HUES6 (cell line): ENCODE data around the gene ETFB.

Experiments
- H3K27ac ChIP-seq: 2 replicates; pipeline ENCODE4 v1.7.0; 2013; ENCODE audit warnings: low read depth, mild to moderate bottlenecking, low read length, inconsistent platforms
- H3K27me3 ChIP-seq: 2 replicates; pipeline ENCODE4 v1.6.1; 2013; ENCODE audit warnings: low read length; ENCODE audit not compliant: control insufficient read depth, insufficient read depth
- H3K36me3 ChIP-seq: 2 replicates; pipeline ENCODE4 v1.6.1; 2013; ENCODE audit warnings: low read length; ENCODE audit not compliant: control insufficient read depth, insufficient read depth
- H3K4me1 ChIP-seq: 2 replicates; pipeline ENCODE4 v1.6.1; 2013; ENCODE audit warnings: low read length; ENCODE audit not compliant: control insufficient read depth, insufficient read depth
- H3K4me3 ChIP-seq: 2 replicates; pipeline ENCODE4 v1.5.1; 2013; ENCODE audit warnings: low read depth, low read length
- H3K9ac ChIP-seq: one replicate; pipeline ENCODE4 v1.6.1; 2013; ENCODE audit warnings: mild to moderate bottlenecking, low read length
- H3K9me3 ChIP-seq: 2 replicates; pipeline ENCODE4 v1.6.1; 2013; ENCODE audit warnings: low read depth, low read length; ENCODE audit not compliant: control insufficient read depth, insufficient read depth

The ETFB gene

GRCh38 chr19:51323481-51324166, 42.6 kb downstream of the ETFB start:
- peaks cover 17% of the 10 kb centered on the region for H3K4me1 ChIP-seq
- H3K9ac ChIP-seq: no peak overlapping the region
- H3K4me3 ChIP-seq: no peak overlapping the region
- no peaks in the 10 kb centered on the region for H3K9me3 ChIP-seq
- peaks cover 5% of the 10 kb centered on the region; the same call in 1 of the 2 replicates for H3K36me3 ChIP-seq
- H3K27ac ChIP-seq: no peak overlapping the region
- H3K27me3 ChIP-seq: peaks cover 12% of the 10 kb centered on the region

GRCh38 chr19:51321799-51322198, 44.4 kb downstream of the ETFB start:
- no peak overlapping the region for H3K9ac ChIP-seq
- H3K27ac ChIP-seq: no peak overlapping the region

DNA sequence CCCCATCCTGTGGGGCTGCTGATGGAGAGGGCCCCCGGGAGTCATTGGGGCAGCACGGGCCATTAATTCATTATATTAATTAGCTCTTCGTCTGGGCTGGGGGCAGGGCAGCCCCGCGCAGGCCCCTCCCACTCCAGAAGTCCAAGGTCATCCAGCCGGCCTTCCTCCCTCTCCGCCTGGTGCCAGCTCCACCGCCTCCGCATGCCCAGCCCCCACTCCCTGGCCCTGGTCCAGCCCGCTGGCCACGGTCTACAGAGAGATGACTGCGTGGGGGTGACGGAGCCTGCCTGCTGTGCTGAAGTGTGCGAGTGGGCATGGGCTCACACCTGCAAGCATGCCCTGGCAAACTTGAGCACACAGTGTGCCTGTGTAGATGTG, 45.9 kb downstream of the ETFB start:
- Histone ChIP-seq H3K4me1 (peaks cover 10% of the 10 kb centered on the region), H3K9ac (no peak overlapping the region), H3K27ac (no peak overlapping the region), H3K27me3 (no peaks in the 10 kb centered on the region), H3K9me3 (no peaks in the 10 kb centered on the region), H3K4me3 (no peak overlapping the region), H3K36me3 (peaks cover 5% of the 10 kb centered on the region; the same call in 1 of the 2 replicates)

More at GRCh38 chr19:51321799-51322198, 44.4 kb downstream of the ETFB start:
- H3K27me3 ChIP-seq: peaks cover 5% of the 10 kb centered on the region; the same call in 1 of the 2 replicates
- H3K36me3 ChIP-seq: peaks cover 5% of the 10 kb centered on the region; the same call in 1 of the 2 replicates
- H3K4me1 ChIP-seq: peaks cover 10% of the 10 kb centered on the region
- no peak overlapping the region for H3K4me3 ChIP-seq
- H3K9me3 ChIP-seq: no peaks in the 10 kb centered on the region

DNA sequence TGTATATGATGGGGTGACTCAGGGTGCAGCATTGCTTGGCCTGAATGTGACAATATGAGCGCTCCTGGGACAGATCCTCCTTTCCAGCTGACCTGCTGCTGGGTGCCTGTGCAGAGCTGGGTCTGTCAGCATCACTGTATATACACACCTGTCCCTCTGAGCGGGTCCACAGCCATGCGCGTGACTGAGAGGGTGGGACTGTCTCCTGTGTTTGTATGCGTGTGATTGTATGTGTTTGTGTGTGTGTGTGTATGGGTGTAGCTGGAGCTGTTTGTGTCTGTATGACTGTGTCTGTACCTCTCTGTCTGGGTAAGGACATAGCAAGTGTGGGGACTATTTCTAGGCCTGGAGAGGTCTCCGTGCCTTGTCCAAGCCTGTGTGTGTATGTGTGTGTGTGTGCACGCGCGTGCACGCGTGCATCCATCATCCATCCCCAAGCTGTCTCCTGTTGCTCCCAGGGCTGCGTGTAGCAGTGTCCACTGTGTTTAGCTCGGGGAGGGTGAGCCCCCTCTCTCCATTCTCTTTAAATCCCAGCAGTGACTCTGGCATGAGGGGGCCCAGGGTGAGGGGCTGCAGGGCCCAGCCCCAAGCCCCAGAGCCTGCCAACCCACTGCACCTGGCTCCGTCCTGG, 46.4 kb downstream of the ETFB start:
- Histone ChIP-seq H3K27ac (no peak overlapping the region), H3K36me3 (peaks cover 6% of the 10 kb centered on the region; the same call in 1 of the 2 replicates), H3K27me3 (no peaks in the 10 kb centered on the region), H3K9ac (no peak overlapping the region), H3K9me3 (peaks cover under 1% of the 10 kb centered on the region), H3K4me1 (peaks cover 10% of the 10 kb centered on the region), H3K4me3 (no peak overlapping the region)

- peaks cover 10% of the 10 kb centered on the region for H3K4me1 ChIP-seq
- H3K27ac ChIP-seq: no peak overlapping the region
- H3K36me3 ChIP-seq: peaks cover 8% of the 10 kb centered on the region; the same call in 1 of the 2 replicates
- H3K9me3 ChIP-seq: peaks cover 5% of the 10 kb centered on the region
- no peaks in the 10 kb centered on the region for H3K27me3 ChIP-seq
- no peak overlapping the region for H3K4me3 ChIP-seq
- no peak overlapping the region for H3K9ac ChIP-seq
These were observed 47.2 kb downstream of the ETFB start for GRCh38 chr19:51318687-51319648.

DNA sequence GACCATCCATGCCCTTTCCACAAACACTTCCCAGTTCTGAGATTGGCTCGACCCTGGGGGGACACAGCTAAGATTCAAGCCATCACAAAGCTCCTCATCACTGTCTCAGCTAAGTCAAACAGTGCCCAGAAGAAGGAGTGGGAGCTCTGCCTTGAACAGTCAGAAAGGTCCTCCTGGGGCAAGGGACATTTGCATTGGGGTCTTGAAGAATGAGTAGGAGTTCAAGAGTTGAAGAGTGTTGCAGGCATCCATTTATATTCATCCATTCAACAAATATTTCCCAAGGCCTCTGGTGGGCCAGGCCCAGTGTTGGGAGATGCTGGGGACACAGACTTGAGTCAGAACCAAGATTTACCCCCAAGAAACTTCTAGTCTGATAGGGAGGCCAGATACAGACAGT, 48.2 kb downstream of the ETFB start:
- no peak overlapping the region for H3K27ac ChIP-seq
- H3K4me1 ChIP-seq: peaks cover 14% of the 10 kb centered on the region
- H3K9me3 ChIP-seq: peaks cover 5% of the 10 kb centered on the region
- no peak overlapping the region for H3K9ac ChIP-seq
- H3K4me3 ChIP-seq: no peak overlapping the region
- H3K36me3 ChIP-seq: peaks cover 4% of the 10 kb centered on the region; the same call in 1 of the 2 replicates
- no peaks in the 10 kb centered on the region for H3K27me3 ChIP-seq

- H3K4me1 ChIP-seq: peaks cover 19% of the 10 kb centered on the region
- no peak overlapping the region for H3K9ac ChIP-seq
- peaks cover 5% of the 10 kb centered on the region for H3K9me3 ChIP-seq
- H3K4me3 ChIP-seq: no peak overlapping the region
- no peak overlapping the region for H3K27ac ChIP-seq
- peaks cover 4% of the 10 kb centered on the region; the same call in 1 of the 2 replicates for H3K36me3 ChIP-seq
- no peaks in the 10 kb centered on the region for H3K27me3 ChIP-seq
These were observed 48.8 kb downstream of the ETFB start for GRCh38 chr19:51317376-51317775.

GRCh38 chr19:51316688-51317087, 49.5 kb downstream of the ETFB start:
- H3K9ac ChIP-seq: no peak overlapping the region
- H3K9me3 ChIP-seq: peaks cover 5% of the 10 kb centered on the region
- H3K4me3 ChIP-seq: no peak overlapping the region
- H3K36me3 ChIP-seq: peaks cover 4% of the 10 kb centered on the region; the same call in 1 of the 2 replicates
- H3K27me3 ChIP-seq: no peaks in the 10 kb centered on the region
- H3K4me1 ChIP-seq: peaks cover 19% of the 10 kb centered on the region
- no peak overlapping the region for H3K27ac ChIP-seq

- peaks cover 12% of the 10 kb centered on the region for H3K9me3 ChIP-seq
- peak within 1 kb of the TSS; percentile 65 for H3K4me3 ChIP-seq
- H3K4me1 ChIP-seq: peaks cover 17% of the 10 kb centered on the region
- peak within 1 kb of the TSS; percentile 57 for H3K9ac ChIP-seq
- H3K27ac ChIP-seq: no peak within 1 kb of the TSS
- H3K27me3 ChIP-seq: no peaks in the 10 kb centered on the region
- peaks cover 4% of the 10 kb centered on the region; the same call in 1 of the 2 replicates for H3K36me3 ChIP-seq
These were observed 54.6 kb downstream of the ETFB start, which contains the start of gene IGLON5 for GRCh38 chr19:51311351-51312257. IGLON5 (plus strand) TSS chr19:51311644; CDS start chr19:51311848, 204 bp downstream.

DNA sequence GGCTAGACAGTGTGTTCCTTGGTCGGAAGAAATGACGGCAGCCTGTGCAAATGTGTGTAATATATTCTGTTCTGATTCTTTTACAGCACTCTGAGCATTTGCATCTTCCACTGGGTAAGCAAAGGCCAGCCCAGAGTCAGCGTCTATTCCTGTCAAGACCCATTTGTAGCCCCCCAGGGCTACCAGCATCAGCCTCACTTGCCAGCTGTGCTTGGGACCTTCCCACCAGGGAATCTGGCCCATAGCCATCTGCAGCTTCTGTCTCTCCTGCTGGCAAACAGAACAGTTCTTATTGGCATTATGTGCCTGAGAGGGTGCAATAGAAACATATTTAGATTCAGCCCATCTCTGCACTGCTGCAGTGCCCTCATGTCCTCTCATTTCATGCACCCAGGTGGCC, 60.7 kb downstream of the ETFB start:
- Histone ChIP-seq H3K36me3 (no peaks in the 10 kb centered on the region; the same call in 1 of the 2 replicates), H3K27me3 (no peaks in the 10 kb centered on the region), H3K9me3 (peaks cover 19% of the 10 kb centered on the region; the same call in 1 of the 2 replicates), H3K9ac (no peak overlapping the region), H3K27ac (no peak overlapping the region), H3K4me1 (peaks cover 8% of the 10 kb centered on the region), H3K4me3 (no peak overlapping the region)
